Raji (cell line): ENCODE data around the gene BBX.

Experiments used
- POLR2A ChIP-seq: IDR thresholded peaks from 2 replicates; pipeline ENCODE4 v1.6.1; 2011; ENCODE audit warnings: low read depth, low read length, control low read depth; ENCODE audit not compliant: insufficient read depth

The BBX gene

DNA sequence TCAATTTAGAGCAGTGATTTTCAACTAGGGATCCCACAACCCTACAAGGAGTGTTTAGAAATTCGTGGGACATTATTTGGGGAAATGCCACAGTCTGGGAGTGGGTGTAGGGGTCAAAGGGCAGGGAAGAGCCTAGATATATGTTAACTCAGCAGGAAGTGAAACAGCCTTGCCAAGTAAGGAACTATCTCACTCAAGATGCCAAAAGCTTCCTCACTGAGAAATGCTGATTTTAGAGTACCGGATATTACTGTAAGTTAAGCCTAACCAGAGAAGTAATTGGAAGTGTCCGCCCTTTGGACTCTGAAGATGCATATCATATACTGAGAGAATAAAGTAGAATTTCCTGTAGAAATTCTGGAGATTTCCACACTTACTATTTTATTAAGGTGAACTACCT, 158.6 kb downstream of the BBX start:
- TF ChIP-seq POLR2A: no peak

DNA sequence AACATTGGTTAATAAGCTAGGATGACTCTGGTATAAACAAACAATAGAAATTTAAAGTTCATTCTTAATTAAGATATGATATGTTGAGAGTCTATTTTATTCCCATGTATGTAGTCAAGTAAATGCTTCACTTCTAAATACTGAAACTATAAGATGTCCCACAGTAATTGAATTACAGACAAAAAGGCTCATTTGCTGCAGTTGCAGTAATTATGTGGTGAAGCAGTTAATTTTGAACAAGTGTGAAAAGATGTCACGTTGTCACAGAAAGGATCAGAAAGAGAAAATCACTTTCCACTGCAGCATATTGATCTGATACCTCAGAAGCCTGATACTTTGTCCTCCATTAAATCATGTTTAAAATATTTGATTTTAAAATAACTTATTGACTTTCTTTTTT, 159.8 kb downstream of the BBX start:
- TF ChIP-seq POLR2A: no peak

DNA sequence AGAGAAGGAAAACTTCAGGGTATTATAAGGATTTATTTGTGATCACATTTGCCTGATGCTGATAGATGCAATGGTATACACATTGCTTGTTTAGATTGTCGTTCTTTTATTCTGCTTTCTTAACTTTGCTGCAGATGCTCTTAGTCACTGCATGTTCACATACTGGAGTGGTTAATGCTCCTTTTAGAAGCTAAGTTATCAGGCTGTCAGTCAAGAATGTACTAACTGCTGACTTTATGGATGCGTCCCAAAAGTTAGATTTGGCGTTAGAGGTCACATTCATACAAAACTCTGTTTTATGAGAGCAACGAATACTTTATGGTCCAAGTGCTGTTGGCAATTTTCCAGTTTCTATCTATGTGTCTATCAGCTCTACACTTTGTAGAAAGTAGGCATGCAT, 160.7 kb downstream of the BBX start:
- no peak for TF ChIP-seq POLR2A

DNA sequence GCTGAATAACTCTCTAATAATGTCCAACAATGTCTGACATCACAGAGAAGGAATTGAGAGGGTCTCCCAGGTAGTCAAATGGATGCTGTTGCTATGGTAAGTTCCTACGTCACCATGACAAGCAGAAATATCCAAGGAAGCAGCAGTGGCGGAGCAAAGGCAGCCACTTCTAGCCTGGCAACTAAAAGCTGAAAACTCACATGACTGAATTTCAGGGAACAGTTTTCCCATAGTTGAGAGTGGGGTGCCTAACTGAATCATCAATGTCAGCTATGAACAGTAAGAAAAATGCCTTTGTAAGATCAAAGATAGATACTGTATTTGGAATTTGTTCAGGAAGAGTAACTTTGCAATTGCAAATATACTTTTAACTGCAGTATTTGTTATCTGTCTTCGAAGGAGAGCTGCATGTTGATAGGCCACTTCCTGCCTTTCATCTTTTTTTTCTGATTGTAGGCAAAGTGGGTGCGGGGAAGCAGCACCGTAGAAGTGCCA, 161.7 kb downstream of the BBX start:
- TF ChIP-seq POLR2A: no peak

DNA sequence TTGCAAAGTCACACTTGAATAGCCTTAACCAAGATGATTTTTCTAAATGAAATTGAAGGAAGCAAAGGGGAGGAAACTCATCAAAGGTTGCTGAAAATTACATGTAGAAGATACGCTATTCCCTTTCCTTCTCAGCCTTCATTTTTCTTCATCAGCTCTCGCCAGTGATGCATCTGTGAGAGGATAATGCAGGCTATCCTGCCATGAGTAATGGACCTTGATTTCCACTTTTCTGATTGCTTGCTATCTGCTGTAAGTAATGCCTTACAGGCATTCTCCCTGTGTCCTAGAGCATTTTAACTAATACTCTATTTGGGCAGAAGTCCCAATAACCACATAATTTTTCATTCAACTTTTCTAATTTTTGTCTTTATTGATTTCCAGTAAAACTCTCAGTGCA, 162.6 kb downstream of the BBX start:
- no peak for TF ChIP-seq POLR2A

DNA sequence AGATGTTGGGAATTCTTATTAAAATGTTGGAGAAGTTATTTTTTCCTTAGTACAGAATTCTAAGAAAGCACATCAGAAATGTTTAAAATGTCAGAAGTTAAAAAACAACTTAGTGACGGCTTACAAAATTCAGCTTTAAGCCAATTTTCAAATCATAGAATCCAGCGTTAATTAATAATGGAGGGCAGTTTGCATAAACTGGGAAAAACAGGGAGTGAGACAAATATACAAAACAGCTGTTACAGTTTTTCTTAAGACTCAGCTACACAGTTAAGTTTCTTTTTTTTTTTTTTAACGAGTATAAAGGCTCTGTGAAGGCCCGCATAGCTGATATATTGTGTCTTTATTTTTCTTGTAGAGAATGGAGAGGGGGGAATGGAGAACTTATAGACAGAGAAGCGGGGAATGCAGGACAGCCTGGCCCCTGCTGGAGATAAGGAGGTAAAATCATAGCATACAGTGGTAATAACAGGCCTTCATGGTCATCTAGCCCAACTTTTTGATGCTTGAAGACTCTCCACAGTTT, 164.4 kb downstream of the BBX start:
- TF ChIP-seq POLR2A: no peak

DNA sequence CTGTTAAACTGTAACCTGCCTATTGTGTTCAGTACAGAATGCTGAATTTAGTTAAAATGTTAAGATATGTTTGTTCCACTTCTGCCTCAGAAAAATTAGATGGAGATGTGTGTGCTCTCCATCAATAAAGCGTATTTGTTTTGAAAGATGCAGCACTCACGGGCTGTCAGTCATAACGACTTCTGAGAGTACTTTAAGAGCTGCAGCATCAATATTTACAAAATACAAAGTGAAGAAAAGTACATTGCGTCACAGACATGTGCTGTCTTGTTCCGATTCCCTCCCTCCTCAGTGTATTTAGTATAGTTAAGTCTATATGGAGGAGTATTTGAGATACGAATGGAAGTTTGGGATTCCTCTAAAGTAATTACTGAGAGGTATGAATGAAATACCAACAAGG, 166.6 kb downstream of the BBX start:
- TF ChIP-seq POLR2A: no peak

DNA sequence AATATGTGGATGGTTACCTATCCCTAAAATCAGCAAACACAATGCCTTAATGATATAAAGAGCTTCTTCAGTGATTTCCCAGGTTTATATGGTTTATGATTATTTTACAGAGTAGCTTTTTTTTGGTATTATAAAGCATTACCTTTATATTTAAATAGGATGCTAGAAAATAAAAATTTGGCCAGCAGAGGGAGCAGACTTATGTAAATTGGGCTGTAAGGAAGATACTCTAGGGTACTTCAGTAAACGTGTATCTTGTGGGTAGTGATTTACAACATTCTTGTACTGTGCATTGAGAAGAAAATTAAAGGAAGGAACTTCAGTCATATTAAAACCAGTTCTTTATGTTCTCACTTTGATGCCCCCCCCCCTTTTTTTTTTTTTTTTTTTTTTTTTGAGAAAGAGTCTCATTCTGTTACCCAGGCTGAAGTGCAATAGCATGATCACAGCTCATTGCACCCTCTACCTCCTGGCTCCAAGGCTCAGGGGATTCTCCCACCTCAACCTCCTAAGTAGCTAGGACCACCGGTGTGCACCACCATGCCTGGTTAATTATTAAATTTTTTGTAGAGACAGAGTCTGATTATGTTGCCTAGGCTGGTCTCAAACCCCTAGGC, 167.9 kb downstream of the BBX start:
- no peak for TF ChIP-seq POLR2A

DNA sequence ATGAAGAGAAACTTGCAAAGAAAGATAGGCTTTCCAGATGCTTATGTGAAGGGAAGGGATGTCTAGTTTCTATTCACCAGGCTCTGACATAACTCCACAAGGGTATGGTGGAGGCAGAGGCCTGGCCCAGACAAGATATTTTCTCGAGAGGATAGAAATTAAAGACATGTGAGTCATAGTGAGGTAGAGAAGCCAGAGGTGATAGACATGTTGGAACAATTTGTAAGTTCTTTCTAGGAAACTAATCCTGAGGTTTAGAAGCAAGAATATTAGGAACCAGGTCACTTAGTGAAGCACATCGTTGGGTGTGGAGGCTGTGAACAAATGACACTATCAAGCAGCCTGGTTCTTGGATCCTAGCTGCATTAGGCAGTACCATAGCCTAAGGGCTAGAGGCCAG, 176.9 kb downstream of the BBX start:
- TF ChIP-seq POLR2A: no peak

DNA sequence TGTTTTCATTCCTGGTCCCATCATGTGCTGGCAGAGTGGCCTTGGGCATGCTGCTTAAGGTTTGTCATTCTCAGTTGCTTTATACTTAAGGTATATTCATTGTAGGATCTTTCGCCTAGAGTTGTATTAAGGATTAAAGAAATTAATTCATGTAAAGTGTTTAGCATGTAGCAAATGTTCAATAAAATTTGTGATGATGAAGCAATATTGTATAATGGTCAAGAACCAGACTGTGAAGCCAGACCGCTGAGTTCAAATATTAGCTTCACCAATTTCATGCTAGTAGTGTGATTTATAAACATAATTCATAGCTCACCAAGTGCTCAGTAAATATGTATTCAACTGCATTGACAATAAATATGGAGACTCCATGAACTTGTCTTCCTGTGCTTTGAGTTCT, 178.5 kb downstream of the BBX start:
- TF ChIP-seq POLR2A: no peak

DNA sequence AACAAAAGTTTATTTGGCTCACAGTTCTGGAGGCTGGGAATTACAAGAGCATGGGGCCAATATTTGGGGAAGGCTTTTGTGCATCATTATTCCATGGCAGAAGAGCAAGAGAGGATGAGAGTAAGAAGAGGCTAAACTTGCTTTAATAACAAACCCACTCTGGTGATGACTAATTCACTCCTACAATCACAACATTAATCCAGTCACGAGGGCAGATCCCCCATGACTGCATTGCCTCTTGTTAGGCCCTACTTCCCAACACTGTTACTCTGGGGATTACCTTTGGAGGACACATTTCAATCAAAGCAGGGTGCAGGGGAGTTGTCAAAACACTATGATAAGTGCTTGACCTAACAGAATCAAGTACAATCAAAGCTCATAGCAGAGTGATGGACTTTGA, 181.7 kb downstream of the BBX start:
- no peak for TF ChIP-seq POLR2A

DNA sequence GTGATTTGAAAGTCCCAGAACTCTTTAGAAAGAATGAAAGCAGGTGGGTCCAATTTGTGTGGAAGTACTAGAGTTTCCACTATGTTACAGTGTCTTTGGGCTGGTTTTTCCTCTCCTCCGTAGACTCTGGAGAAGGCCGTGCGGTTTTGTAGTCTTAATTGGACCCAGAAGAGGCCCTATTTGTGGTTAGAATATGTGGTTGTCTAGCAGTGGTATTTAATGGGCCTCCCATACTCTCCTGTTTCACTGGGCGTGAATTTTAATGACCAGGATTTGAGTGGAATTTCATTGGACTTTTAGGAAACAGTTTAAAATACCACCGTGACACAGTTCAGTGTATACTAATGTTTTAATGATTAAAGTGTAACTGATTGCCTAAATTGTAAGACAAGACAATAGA, 182.3 kb downstream of the BBX start:
- no peak for TF ChIP-seq POLR2A

DNA sequence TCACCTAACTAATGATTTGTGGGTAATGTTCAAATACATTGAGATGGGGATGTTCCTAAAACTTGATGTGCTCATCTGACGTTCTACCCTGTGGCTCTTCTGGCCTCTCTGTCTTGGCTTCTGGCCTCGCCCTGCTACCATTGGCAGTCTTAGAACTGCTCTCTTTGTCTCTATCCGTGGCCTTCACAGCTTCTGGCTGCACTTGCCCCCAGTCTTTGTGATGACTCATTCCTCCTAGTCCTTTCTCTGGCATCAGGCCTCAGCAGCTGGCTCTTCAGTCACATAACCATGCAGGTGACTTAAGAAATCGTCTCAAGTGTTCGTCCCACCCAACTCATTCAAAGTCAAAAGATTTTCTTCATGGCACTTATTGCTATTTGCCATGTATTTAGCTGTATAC, 188.1 kb downstream of the BBX start:
- no peak for TF ChIP-seq POLR2A

DNA sequence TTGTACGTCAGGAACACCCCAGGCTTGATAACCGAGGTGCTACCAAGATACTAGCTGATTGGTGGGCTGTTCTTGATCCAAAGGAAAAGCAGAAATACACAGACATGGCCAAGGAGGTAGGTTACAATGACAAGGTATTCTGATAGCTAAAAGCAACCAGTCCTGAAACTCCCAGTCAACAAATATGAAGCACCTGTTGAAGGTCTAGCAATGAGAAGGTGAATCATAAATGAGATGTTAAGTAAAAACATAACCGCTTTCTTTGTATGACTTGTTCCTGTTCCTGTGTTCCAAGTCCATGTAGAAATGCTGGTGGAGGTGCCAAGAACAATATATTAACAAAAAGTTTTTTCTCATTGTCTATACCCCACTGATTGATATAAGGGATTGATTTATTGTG, 194.0 kb downstream of the BBX start:
- TF ChIP-seq POLR2A: no peak

DNA sequence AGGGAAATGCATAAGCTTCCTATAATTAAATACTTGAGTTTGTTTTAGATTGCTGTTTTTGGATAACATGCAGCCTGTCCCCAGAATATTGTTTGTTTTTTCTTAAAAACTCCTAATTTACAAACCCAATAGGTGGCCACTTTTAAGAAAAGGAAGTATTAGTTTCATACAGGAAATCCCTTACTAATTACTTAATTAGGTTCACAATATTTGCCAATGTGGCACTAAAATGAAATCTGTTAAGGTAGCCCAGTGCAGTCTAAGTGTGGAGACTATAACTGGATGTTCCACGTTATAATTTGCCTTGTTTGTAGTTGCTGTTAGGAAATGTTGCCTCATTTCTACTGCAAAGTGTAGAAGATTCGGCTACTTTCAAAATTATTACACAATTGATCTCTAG, 195.8 kb downstream of the BBX start:
- TF ChIP-seq POLR2A: no peak

DNA sequence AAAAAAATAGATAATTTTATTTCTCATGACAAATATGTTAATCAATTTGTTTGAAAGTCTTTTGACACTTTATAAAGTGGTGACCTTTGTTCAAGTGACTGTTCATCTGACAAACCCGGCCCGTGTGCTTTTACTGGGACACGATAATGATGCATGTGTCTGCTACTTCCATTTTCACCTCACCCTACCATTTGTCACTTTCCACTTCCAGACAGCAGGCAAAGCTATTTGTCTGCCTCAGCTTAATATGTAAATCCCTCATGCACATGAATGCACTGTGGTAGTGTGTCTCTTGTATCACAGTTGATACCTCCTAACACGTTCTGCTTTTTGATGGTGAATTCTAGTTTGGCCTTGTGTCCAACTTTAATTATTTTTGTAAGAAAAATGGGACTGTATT, 204.3 kb downstream of the BBX start:
- no peak for TF ChIP-seq POLR2A

DNA sequence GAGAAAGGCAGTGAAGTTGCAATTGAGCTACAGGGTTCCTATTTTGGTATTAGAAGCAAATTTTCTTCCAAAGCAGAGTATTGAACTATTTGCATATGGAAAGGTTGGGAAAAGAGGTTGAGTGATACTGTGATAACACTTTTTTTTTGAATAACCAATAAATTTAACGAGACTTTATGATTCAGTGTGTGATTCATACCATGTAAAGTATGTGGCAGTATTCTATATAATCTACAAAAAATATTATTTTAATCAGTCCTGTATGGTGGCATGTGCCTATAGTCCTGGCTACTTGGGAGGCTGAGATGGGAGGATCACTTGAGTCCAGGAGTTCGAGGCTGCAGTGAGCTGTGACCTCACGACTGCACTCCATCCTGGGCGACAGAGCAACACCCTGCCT, 206.9 kb downstream of the BBX start:
- no peak for TF ChIP-seq POLR2A

DNA sequence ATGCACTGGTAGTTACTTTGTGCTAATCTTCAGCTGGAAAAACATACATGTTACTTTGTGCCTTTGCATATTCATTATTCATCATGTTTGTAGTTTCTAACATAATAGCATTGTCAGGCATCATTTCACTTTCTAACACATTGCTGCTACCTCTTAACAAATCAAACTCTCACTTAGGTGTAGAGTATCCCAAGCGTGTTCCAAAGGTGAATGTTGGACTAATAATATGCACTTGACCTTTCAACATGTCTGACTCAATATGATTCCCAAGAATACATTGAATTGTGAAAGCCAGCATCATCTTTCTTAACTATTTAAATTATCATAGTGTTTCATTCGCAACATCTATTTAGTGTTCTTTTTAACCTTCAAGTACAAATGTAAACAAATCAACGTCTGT, 211.6 kb downstream of the BBX start:
- TF ChIP-seq POLR2A: no peak

DNA sequence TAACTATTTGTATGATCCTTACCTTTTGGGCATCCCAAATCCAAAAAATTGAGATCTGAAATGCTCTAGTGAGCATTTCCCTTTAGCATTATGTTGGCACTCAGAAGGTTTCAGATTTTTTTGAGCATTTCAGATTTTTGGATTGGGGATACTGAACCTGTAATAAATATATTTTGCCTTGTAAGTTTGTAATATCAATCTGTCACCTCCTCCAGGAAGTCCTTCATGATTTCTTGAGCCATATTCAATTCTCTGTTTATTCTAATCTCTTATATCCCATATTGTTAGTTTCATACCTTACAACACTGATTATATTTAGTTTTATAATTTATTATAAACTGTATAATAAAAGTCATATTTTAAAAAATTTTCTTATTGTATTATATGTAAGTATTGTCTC, 215.2 kb downstream of the BBX start:
- TF ChIP-seq POLR2A: no peak
